Stomach (tissue), 4 donors: Measurements from ENCODE around the gene MTHFD2L.

Experiments used
- POLR2A ChIP-seq, 4 donors: fragments of 450-650 bp; IDR thresholded peaks; one replicate each; pipeline ENCODE4 v1.6.1; 2016; ENCODE audit warnings: antibody characterized with exemption in 4 of 4, control low read depth in 2 of 4, mild to moderate bottlenecking in 1 of 4, moderate library complexity in 1 of 4
- TF ChIP-seq, protein P1 (sequence below), 7 experiments: fragments of 450-650 bp in 4 of 7; fragments of 200-600 bp in 3 of 7; sonication (generic) in 3 of 7; IDR thresholded peaks; one replicate each; pipeline ENCODE4 v1.5.1; 2016 to 2019; ENCODE audit warnings: antibody characterized with exemption in 7 of 7, control low read depth in 2 of 7, mild to moderate bottlenecking in 1 of 7

DNA sequence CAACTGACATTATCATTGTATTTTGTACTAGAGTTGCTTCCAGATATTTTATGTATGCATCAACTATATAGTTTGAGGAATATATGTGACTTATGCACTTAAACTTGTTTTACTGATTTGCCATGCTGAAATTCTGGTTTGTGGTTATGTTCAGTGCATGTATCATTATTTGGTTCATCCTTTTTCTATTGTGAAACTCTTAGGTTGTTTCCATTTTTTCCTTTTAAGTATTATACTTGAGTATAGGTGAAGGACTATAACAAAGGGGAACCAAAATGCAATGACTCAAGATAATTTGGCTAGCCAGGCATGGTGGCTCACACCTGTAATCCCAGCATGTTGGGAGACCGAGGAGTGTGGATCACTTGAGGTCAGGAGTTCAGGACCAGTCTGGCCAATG is 129.2 kb downstream of the MTHFD2L start:
- TF ChIP-seq, protein P1, sequence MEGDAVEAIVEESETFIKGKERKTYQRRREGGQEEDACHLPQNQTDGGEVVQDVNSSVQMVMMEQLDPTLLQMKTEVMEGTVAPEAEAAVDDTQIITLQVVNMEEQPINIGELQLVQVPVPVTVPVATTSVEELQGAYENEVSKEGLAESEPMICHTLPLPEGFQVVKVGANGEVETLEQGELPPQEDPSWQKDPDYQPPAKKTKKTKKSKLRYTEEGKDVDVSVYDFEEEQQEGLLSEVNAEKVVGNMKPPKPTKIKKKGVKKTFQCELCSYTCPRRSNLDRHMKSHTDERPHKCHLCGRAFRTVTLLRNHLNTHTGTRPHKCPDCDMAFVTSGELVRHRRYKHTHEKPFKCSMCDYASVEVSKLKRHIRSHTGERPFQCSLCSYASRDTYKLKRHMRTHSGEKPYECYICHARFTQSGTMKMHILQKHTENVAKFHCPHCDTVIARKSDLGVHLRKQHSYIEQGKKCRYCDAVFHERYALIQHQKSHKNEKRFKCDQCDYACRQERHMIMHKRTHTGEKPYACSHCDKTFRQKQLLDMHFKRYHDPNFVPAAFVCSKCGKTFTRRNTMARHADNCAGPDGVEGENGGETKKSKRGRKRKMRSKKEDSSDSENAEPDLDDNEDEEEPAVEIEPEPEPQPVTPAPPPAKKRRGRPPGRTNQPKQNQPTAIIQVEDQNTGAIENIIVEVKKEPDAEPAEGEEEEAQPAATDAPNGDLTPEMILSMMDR (IDR thresholded peaks at IDR 0.05): no peak
- TF ChIP-seq POLR2A (IDR thresholded peaks at IDR 0.05): no peak
